Fibroblast of lung (primary cell): Measurements from ENCODE around the gene TBK1.

ENCODE experiments used
- CTCF ChIP-seq, 2 donors: IDR thresholded peaks in 1 of 2; conservative IDR thresholded peaks in 1 of 2; 1 replicate in 1 of 2; 2 replicates in 1 of 2; pipeline ENCODE4 v1.5.1; 2011 to 2012; ENCODE audit warnings: low read length in 2 of 2, control low read depth in 1 of 2, inconsistent platforms in 1 of 2, low read depth in 1 of 2, mild to moderate bottlenecking in 1 of 2
- EZH2 ChIP-seq: IDR thresholded peaks from 2 replicates; pipeline ENCODE4 v1.5.1; 2012; ENCODE audit warnings: low read length, control low read depth, mild to moderate bottlenecking; ENCODE audit errors: missing control alignments

GRCh38 chr12:64530566-64530965 is 78.6 kb downstream of the TBK1 start:
- TF ChIP-seq EZH2 (no peak), CTCF (conservative IDR thresholded peaks at IDR 0.05 in 1 of 2, IDR thresholded peaks at IDR 0.05 in 1 of 2; ENCODE audit: low read depth in 1 of 2, low read length in 2 of 2) (no peak)
